ENCODE measurements around the gene MSH5. TPM values are rescaled to one million over a fixed set of nuclear protein-coding genes. Genes with fewer than 3 reads are reported as not detected.
A peak's percentile ranks its signal among the peaks of the same experiment; 100 is the strongest.

Gene MSH5
- total and polyA plus RNA-seq, 2 of the 13 experiments (the other 11 are each of a cell fraction or from before 2014, with no cell fraction given), result 10.2 to 38.7 TPM

- TF ChIP-seq ZNF281 (CRISPR knock-in tag; IDR thresholded peaks at IDR 0.05; ENCODE audit: borderline replicate concordance) (peak; percentile 95), ZNF646 (CRISPR knock-in tag; IDR thresholded peaks at IDR 0.05) (peak; percentile 56; the same call in 1 of the 2 replicates), ZNF644 (CRISPR knock-in tag; IDR thresholded peaks at IDR 0.05; ENCODE audit: low read depth) (no peak), RNF2 (conservative IDR thresholded peaks at IDR 0.05; ENCODE audit: low read depth) (no peak), PHF20 (CRISPR knock-in tag; IDR thresholded peaks at IDR 0.05) (no peak), NFATC3 (CRISPR knock-in tag; IDR thresholded peaks at IDR 0.05) (no peak), ATF5 (CRISPR knock-in tag; IDR thresholded peaks at IDR 0.05; ENCODE audit: low read depth) (no peak), HNF4G (IDR thresholded peaks at IDR 0.05; ENCODE audit: borderline replicate concordance, low read depth, low read length) (no peak), HNF4G (CRISPR knock-in tag; IDR thresholded peaks at IDR 0.05; ENCODE audit: borderline replicate concordance, low read depth) (0 out of 2 replicates have a peak, but pooled peaks have one; percentile 4), GZF1 (CRISPR knock-in tag; IDR thresholded peaks at IDR 0.05) (no peak), ZSCAN30 (CRISPR knock-in tag; IDR thresholded peaks at IDR 0.05) (no peak), HDAC1 (CRISPR knock-in tag; IDR thresholded peaks at IDR 0.05) (peak; percentile 52; the same call in 1 of the 2 replicates), SIN3A (IDR thresholded peaks at IDR 0.05; ENCODE audit: borderline replicate concordance, low read depth, low read length) (peak; percentile 69; the same call in 1 of the 2 replicates), ZBTB4 (CRISPR knock-in tag; IDR thresholded peaks at IDR 0.05; ENCODE audit: borderline replicate concordance) (no peak), KLF16 (CRISPR knock-in tag; IDR thresholded peaks at IDR 0.05) (peak in 1 of 2 experiments; percentile 59; a peak in 1 of 4 replicates), RARG (CRISPR knock-in tag; IDR thresholded peaks at IDR 0.05; ENCODE audit: low read depth) (no peak)
These were observed 4.9 kb upstream of the MSH5 start (continued) for GRCh38 chr6:31734821-31735406.

Measured in HepG2 (cell line).